Lower lobe of right lung (tissue), 2 donors: ENCODE data around the gene RO60. TPM values are rescaled to one million over a fixed set of nuclear protein-coding genes. Genes with fewer than 3 reads are reported as not detected.

Experiments used
- ATAC-seq, 2 donors: fragments of 200-7000 bp; cut with Tn5 transposase; one replicate each; pipeline ENCODE4 v1.9.1; 2020 to 2022; ENCODE audit warnings: mild to moderate bottlenecking in 2 of 2, moderate library complexity in 2 of 2
- DNase-seq: peaks from one replicate; pipeline ENCODE4 v3.0.0-alpha.2; 2020
- H3K27ac ChIP-seq: fragments of 200-600 bp; one replicate; pipeline ENCODE4 v1.8.0; 2022
- H3K27me3 ChIP-seq: fragments of 200-600 bp; one replicate; pipeline ENCODE4 v1.8.0; 2022; ENCODE audit warnings: low read depth
- H3K36me3 ChIP-seq: fragments of 200-600 bp; one replicate; pipeline ENCODE4 v1.8.0; 2022; ENCODE audit warnings: mild to moderate bottlenecking
- H3K4me1 ChIP-seq: fragments of 200-600 bp; one replicate; pipeline ENCODE4 v1.8.0; 2022
- H3K4me3 ChIP-seq: fragments of 200-600 bp; one replicate; pipeline ENCODE4 v1.8.0; 2022; ENCODE audit warnings: mild to moderate bottlenecking
- H3K9me3 ChIP-seq: fragments of 200-600 bp; one replicate; pipeline ENCODE4 v1.8.0; 2022
- CTCF ChIP-seq: fragments of 200-600 bp; IDR thresholded peaks from one replicate; pipeline ENCODE4 v1.8.0; 2022; ENCODE audit warnings: antibody characterized with exemption, mild to moderate bottlenecking
- intact Hi-C: fragments of 100-400 bp; cut with DNase I; formaldehyde crosslinking; loops from one replicate; pipeline ENCODE4 v1.11.0; 2022
- total RNA-seq: library from RNA; stranded (reverse); fragmentation: NEBNext Ultra II Directional; extraction: Animal tissue kit (Norgen Biotek cat#: 25700); gene quantifications from one replicate; pipeline ENCODE4 v1.2.1, GENCODE V29; 2021
- donor health status: DM: no; HTN: yes; CAD: no; lungs with severe emphysema.

Gene RO60
- total RNA-seq, 1 donor from 2014 or later = 70.7 TPM

GRCh38 chr1:193054169-193054675 is 5.2 kb upstream of the RO60 start:
- TF ChIP-seq CTCF = no peak
- DNase-seq = no peak
- H3K27ac ChIP-seq = no peak overlapping the region

GRCh38 chr1:193058529-193059281 is 707 bp upstream of the RO60 start:
- ATAC-seq (peak; percentile 63 to 68), DNase-seq (peak; percentile 77)
- Histone ChIP-seq H3K9me3 (no peaks in the 10 kb centered on the region), H3K4me3 (peak overlapping the region; percentile 66), H3K4me1 (peaks cover 28% of the 10 kb centered on the region), H3K36me3 (no peaks in the 10 kb centered on the region), H3K27me3 (no peaks in the 10 kb centered on the region), H3K27ac (peak overlapping the region; percentile 91)
- no peak for TF ChIP-seq CTCF
- intact Hi-C loops = no loop called here

More at GRCh38 chr1:193054169-193054675, 5.2 kb upstream of the RO60 start:
- intact Hi-C loops = no loop called here
- Histone ChIP-seq H3K4me3 (no peak overlapping the region), H3K36me3 (peaks cover 18% of the 10 kb centered on the region), H3K4me1 (peaks cover 12% of the 10 kb centered on the region), H3K9me3 (no peaks in the 10 kb centered on the region), H3K27me3 (no peaks in the 10 kb centered on the region)
- no peak for ATAC-seq

GRCh38 chr1:193060115-193060403 is 647 bp downstream of the RO60 start:
- intact Hi-C loops = no loop called here
- H3K36me3 ChIP-seq = no peaks in the 10 kb centered on the region
- no peak for ATAC-seq

GRCh38 chr1:193060406-193060805 is 994 bp downstream of the RO60 start:
- no peak for TF ChIP-seq CTCF
- intact Hi-C loops = no loop called here
- Histone ChIP-seq H3K36me3 (no peaks in the 10 kb centered on the region), H3K4me3 (peak overlapping the region; percentile 66), H3K27me3 (no peaks in the 10 kb centered on the region), H3K4me1 (peaks cover 28% of the 10 kb centered on the region), H3K9me3 (no peaks in the 10 kb centered on the region), H3K27ac (peak overlapping the region; percentile 91)
- ATAC-seq (no peak), DNase-seq (no peak)

More at GRCh38 chr1:193060115-193060403, 647 bp downstream of the RO60 start:
- H3K4me1 ChIP-seq = peaks cover 28% of the 10 kb centered on the region
- peak overlapping the region; percentile 91 for H3K27ac ChIP-seq
- H3K4me3 ChIP-seq = peak overlapping the region; percentile 66
- TF ChIP-seq CTCF = no peak
- no peak for DNase-seq
- no peaks in the 10 kb centered on the region for H3K27me3 ChIP-seq
- no peaks in the 10 kb centered on the region for H3K9me3 ChIP-seq

GRCh38 chr1:193060938-193061337 is 1.5 kb downstream of the RO60 start:
- H3K4me3 ChIP-seq = peak overlapping the region; percentile 66
- no peaks in the 10 kb centered on the region for H3K9me3 ChIP-seq
- peaks cover 28% of the 10 kb centered on the region for H3K4me1 ChIP-seq
- no peaks in the 10 kb centered on the region for H3K36me3 ChIP-seq
- no peak overlapping the region for H3K27ac ChIP-seq
- DNase-seq = no peak
- TF ChIP-seq CTCF = no peak
- intact Hi-C loops = no loop called here
- no peak for ATAC-seq
- H3K27me3 ChIP-seq = no peaks in the 10 kb centered on the region
